Activated naive CD4-positive, alpha-beta T cell (primary cell): ENCODE measurements around the gene SLC12A4.
"Not testable (repeated sequence)": the region's sequence is repeated elsewhere in the genome, so short reads cannot be mapped to it uniquely, and the experiment has no call there.

Experiments used
- DNase-seq, 4 experiments: peaks; one replicate each; lab custom pipeline; 2025; lab: John Stamatoyannopoulos, UW

SLC12A4 gene

DNA sequence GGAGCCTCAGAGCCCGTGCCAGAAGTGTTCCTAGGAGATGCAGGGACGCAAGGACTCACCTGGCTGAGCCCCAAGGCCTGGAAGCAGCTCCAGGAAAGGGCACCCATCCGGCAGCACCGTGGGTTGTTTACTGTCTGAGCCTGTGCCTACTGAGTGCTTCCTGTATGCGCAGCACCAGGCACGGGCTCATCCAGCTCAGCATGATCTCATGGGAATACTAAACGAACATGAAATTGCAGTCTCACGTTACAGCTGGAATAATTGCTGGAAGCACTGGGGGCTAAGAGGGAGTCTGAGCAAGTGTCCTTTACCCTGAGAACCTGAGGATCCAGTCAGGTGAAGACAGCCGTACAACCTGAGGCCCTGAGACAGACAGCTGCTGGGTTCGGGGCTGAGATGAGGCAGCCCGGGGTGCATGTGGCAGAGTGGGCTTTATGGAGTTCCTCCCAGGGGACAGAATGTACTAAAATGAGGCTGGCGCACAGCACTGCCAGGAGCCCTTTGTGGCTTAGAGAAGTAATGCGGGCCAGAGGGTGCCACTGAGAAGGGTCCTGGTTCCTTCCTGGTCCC lies 42.2 kb downstream of the SLC12A4 start:
- DNase-seq = no peak

DNA sequence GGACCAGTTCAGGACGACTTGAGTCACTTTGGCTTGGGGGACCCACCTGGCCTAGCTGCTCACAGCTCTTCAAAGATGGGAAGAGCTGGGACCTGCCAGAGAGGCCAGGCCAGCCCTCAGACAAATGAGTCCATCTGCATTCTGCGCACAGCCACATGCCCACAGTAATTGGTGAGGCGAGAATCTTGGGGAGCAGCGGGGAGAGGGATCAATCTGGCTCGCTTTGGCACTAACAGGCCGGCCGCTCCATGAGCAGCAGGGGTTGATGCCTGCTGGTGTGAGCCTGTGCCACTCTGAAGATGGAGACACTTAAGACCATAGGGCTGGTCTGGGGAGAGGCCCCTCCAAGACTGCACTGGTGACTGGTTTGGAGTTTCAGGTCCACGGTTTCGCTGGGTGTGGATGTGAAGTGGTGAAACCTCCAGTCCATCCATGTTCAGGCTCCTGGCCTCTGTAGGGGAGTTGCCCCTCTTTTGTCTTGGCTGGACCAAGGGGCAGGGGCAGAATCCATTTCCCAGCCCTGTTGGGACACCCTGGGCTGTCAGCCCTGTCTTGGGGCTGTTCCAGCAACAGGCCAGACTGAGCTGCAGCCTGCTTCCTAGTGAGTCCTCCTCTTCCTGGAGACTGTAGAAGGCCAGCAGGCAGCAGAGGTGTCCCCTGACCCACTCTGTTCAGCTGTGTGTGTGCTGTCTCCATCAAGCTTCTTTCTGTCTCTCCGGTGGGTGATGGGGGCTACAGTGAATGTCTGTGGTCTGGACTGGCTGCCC lies 44.1 kb downstream of the SLC12A4 start:
- no peak for DNase-seq

- DNase-seq = no peak
Observed at GRCh38 chr16:67923414-67924116, 44.9 kb downstream of the SLC12A4 start.

- no peak for DNase-seq
Observed at GRCh38 chr16:67922740-67923139, 45.7 kb downstream of the SLC12A4 start.

DNA sequence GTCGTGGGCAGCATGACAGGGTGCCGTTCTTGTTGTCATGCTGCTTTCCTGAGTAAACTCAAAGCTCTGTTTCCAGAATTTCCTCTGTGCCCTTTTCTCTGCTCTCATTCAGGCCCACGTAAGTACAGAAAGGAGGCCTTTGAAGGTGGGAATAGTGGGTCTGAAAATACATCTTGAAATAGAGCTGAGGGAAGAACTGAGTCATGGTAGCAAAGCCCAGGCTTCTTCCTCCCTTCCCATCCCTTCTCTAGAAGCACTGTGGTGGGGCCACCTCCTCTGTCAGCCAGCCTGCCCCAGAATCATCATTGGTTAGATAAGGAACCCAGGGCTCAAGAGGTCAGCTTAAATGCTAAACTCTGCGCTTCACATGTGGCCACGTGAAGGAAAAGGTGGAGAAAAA lies 46.2 kb downstream of the SLC12A4 start:
- DNase-seq = no peak

DNA sequence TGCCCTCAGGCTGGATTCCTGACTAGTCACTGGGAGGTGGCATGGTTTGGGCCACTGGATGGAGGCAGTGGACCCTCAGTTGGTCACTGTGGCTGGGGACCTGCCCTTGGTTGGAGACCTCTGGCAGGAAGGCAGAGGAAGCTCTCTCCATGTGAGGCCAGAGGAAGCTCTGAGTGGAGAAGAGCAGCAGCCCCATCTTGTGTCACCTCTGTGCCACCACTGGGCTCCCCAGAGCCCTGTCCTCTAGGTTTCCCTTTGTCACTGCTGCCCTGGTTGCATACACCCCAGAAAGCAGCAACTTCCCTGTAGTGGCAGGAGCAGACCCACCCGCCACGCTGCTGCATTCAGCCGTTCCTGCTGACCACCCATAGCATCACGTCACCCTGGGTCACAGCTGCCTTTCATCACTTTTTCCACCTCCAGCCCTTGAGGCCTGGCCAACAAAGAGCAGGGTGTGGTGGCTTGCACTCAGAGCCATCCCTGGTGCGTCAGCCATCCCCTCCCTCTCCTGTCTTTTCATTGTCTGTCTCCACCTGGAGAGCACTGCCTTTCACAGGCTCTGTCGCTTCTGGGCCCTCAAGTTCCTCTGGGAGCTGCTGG lies 48.7 kb downstream of the SLC12A4 start:
- DNase-seq = no peak

GRCh38 chr16:67917852-67918236 lies 50.6 kb downstream of the SLC12A4 start:
- DNase-seq = no peak

GRCh38 chr16:67917140-67917851 lies 51.1 kb downstream of the SLC12A4 start:
- no peak for DNase-seq

DNA sequence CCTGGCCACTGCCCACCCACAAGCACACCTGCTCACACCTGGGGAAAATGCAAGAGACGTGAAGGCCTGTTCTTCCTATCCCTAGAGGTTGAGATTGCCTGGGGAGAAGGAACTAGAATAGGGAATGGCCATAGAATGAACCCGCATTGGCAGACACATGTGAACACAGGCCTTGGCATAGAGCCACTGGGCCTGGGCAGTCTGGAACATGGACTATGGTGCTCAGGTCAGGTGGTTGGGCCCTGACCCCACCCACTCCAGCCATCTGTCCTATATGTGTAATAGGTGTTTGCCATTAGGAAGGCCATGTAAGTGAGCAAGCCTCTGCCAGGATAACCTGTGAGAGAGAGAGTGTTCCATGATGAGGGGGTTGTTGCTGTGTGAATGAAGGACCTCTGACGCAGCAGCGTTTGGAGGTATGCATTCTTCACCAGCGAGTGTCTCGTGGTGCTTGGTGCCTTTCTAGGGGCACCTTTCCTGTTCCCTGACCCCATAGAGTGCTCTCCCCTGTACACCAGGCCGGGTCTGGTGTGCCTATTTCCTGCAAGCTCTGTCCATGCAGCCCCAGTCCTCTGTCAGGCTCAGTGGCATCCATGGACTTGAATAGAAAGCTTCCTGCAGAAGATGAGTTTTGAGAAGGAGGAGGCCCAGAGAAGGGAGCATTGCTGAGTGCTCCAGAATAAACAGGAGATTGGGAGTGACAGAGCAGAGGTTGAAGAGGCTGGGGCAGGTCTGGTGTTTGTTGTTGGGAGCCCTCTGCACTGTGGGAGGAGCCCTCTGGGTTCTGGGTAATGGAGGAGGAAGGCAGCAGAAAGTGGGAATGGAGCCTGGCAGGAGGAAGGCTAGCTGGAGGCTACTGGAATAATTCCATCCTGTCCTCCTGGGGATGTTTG lies 52.4 kb downstream of the SLC12A4 start:
- DNase-seq = no peak

- DNase-seq = not testable (repeated sequence)
Observed at GRCh38 chr16:67915496-67915769, 53.0 kb downstream of the SLC12A4 start.

- no peak for DNase-seq
Observed at GRCh38 chr16:67914758-67915495, 53.5 kb downstream of the SLC12A4 start.

- no peak for DNase-seq
Observed at GRCh38 chr16:67910158-67910557, 58.3 kb downstream of the SLC12A4 start.

GRCh38 chr16:67909056-67909742 lies 59.2 kb downstream of the SLC12A4 start:
- DNase-seq = no peak

DNA sequence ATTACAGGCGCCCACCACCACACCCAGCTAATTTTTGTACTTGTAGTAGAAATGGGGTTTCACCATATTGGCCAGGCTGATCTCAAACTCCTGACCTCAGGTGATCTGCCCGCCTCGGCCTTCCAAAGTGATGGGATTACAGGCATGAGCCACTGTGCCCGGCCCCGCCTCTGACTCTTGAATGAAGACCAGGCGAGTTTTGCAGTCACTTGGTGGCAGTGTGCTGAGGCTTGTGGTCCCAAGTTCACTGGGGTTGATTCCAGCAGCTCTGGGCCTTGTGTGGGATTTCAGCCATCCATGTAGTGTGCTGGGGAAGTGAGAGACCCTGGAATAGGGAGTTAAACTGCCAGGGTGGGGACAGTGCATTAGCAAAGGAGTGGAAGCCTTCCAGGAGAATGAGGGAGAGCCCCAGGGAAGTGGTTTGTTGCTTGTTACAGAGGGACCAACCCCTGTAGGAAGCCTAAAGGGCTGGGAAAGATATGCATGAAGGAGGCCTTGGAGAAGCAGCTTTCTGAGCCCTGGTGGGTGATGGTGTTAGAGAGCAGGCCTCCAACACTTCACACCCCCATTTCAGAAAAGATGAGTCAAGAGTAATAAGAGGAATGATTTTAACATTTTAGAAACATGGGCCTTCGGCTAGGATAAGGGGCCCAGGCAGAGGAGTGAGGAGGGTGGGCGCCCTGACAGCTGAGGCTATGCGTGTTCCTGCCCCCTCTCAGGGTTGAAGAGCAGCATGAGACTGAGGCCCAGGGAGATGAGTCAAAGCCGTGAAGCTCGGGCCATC lies 60.8 kb downstream of the SLC12A4 start:
- no peak for DNase-seq

DNA sequence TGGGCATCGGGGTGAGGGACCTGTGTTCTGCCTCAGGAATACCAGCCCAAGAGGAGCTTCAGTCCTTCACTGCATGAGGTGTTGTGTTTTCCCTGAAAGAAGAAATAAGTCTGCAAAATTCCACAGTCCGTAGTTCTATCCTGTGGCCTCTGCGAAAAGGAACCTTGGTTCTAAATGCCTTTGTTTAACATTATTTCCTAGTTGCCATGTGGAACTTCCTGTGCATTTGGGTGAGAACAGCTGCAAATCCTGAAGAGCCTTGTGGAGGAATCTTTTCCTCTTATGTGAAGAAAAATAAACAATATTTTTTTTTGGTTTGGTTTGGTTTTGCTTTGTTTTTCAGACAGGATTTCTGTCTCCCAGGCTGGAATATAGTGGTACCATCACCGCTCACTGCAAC lies 65.6 kb downstream of the SLC12A4 start:
- no peak for DNase-seq

DNA sequence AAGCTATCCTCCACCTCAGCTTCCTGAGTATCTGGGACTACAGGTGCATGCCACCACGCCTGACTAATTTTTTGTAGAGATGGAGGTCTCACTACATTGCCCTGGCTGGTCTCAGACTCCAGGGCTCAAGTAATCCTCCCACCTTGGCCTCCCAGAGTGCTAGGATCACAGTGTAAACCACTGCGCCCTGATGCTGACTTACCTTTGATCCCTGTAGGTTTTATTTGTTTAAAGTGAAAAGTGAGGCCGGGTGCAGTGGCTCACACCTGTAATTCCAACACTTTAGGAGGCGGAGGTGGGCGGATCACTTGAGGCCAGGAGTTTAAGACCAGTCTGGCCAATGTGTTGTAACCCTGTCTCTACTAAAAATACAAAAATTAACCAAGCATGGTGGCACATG lies 66.7 kb downstream of the SLC12A4 start:
- no peak for DNase-seq

GRCh38 chr16:67897231-67897630 lies 71.2 kb downstream of the SLC12A4 start:
- DNase-seq = no peak

DNA sequence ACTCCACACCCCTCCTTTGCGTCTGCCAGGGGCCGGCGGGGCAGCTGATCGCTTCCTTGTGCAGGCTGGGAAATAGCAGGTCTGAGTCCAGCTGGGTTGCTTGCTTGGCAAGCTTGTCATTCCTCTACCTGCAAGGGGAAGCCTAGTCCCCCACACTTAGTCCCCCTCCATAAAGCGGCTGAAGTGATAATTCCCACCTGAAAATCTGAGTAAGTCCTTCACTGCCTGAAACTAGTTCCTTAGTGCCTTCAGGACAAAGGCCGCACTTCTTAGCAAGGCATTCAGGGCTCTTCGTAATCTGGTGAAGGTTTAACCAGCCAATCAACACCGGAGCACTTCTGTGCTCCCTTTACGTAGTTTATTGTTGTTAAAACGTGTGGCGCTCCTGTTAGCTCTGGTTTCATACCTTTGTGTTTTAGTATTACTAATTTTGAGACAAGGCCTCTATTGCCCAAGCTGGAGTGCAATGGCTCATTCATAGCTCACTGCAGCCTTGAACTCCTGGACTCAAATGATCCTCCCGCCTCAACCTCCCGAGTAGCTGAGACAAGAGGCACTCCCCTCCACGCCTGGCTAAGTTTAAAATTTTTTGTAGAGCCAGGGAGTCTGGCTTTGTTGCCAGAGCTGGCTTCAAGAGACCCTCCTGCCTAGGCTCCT lies 74.6 kb downstream of the SLC12A4 start:
- DNase-seq = no peak
